GM12892 (cell line): ENCODE results near the gene ATG16L2.

Source experiments
- POLR2A ChIP-seq: IDR thresholded peaks from 2 replicates; pipeline ENCODE4 v1.6.1; 2011; ENCODE audit warnings: low read depth, low read length, control low read depth
- POLR2AphosphoS5 ChIP-seq: IDR thresholded peaks from 2 replicates; pipeline ENCODE4 v1.6.1; 2011; ENCODE audit warnings: low read depth, low read length, control low read depth

DNA sequence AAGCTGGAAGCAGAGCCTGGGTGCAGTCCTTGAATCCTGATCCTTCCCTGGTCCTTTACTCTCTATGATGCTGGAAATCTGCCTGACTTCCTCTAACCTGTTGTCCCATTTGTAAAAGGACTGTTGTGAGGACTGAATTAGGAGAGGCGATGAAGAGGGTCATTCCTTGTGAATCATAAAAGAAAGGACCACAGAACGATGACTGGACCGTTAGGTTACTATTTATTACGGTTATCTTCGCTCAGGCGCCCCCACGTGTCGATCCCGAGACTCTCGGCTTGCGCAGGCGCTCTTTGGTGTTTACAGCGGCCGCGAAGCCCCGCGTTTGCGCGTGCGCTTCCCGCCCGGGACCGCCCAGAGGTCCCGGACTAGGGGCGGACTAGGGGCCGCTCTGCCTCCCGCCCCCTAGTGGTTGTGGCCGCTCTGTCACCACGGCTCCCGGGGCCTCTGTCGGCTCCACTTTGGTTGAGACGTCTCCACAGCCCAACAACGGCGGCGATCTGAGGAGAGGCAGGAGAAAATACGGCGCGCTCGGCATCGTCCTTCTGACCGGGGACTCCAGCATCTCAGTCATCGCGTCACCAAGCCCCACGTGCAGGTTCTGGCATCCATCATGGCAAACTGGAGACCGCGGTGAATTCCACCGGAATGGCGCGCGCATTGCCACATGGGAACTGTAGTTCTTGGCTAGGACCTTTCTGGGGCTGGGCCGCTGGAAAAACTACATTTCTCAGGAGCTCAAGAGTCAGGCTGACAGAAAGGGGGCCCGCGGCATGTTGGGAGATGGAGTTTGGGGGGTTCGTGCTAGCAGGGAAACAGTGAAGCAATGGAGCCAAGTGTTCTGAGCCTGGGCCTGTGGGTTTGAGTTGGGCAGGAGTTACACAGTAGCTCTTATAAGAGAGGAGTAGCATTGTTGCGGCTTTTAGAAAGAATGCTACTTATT is 20.5 kb upstream of the ATG16L2 start, which contains the start of gene STARD10:
- TF ChIP-seq POLR2A = peak; percentile 73; the same call in 1 of the 2 replicates
- TF ChIP-seq POLR2AphosphoS5 = peak; percentile 55
